Measurements from ENCODE around the gene FAM114A2.

DNA sequence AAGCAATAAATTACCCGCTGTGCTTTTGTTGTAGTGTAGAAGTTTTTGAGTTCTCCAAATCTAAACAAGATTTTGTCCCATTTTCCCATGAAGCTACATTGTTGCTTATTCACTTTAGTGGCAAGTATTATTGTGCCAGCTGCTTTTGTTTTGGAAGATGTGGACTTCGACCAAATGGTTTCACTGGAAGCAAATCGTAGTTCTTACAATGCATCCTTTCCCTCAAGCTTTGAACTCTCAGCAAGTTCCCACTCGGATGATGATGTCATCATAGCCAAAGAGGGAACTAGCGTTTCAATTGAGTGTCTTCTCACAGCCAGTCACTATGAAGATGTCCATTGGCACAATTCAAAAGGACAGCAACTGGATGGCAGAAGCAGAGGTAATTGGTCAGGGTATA is 10.9 kb upstream of the FAM114A2 start:
- TF ChIP-seq POLR2A (IDR thresholded peaks at IDR 0.05; ENCODE audit: low read length) (no peak), GATA1 (IDR thresholded peaks at IDR 0.05; ENCODE audit: low read depth, low read length) (no peak)

Data from erythroblast (primary cell).